K562 (cell line): ENCODE measurements around the gene DSCAM. TPM values are rescaled to one million over a fixed set of nuclear protein-coding genes. Genes with fewer than 3 reads are reported as not detected.
"Not testable (repeated sequence)": the region's sequence is repeated elsewhere in the genome, so short reads cannot be mapped to it uniquely, and the experiment has no call there.

Experiments used
- ATAC-seq: fragments of 200-7000 bp; cut with Tn5 transposase; 3 replicates; pipeline ENCODE4 v1.9.1; 2020; ENCODE audit warnings: moderate library complexity
- BruUV-seq: library from RNA; stranded (reverse); fragments of 400-500 nt; replicated peaks from 2 replicates; lab custom pipeline; 2021; lab: Mats Ljungman, UMichigan
- CTCF ChIA-PET: fragments of 300-600 bp; formaldehyde crosslinking; extraction: SDS; loops from one replicate; lab custom pipeline; 2021; ENCODE audit warnings: low intra/inter-chr PET ratio; lab: Yijun Ruan, JAX
- POLR2A ChIA-PET: fragments of 300-600, 350-650 bp; sonication (Branson Sonifier 250); formaldehyde crosslinking; extraction: SDS; loops from one replicate; lab custom pipeline; 2021; ENCODE audit warnings: antibody characterized with exemption, inconsistent platforms; lab: Yijun Ruan, JAX
- DNase-seq, 4 experiments: peaks; one replicate each; pipeline versions ENCODE4 v3.0.0 to v3.0.0-alpha.2; 2011 to 2018; ENCODE audit warnings: low spot score in 3 of 4, mixed read lengths in 3 of 4; ENCODE audit errors: extremely low read depth in 1 of 4
- FAIRE-seq: peaks from 2 replicates; lab custom pipeline; 2011; peaks lifted over from hg19 to GRCh38; lab: Jason Lieb, UNC
- H2AFZ ChIP-seq: 2 replicates; pipeline ENCODE4 v1.6.0; 2011; ENCODE audit warnings: low read depth, low read length, control low read depth, inconsistent platforms
- H3K27ac ChIP-seq: fragments of 200-600 bp; 3 replicates; pipeline ENCODE4 v1.8.0; 2011; ENCODE audit warnings: low read depth, mild to moderate bottlenecking, control low read depth, inconsistent platforms, low read length, moderate library complexity, mixed read lengths; ENCODE audit errors: extremely low read depth
- H3K27me3 ChIP-seq, 2 experiments: fragments of 300-600 bp in 1 of 2; 2 replicates in 1 of 2; 3 replicates in 1 of 2; pipeline versions ENCODE4 v1.6.0 to v1.8.0; 2011; ENCODE audit warnings: inconsistent platforms in 2 of 2, low read length in 2 of 2, mild to moderate bottlenecking in 1 of 2, mixed read lengths in 1 of 2, moderate library complexity in 1 of 2; ENCODE audit not compliant: control insufficient read depth in 2 of 2, insufficient read depth in 2 of 2
- H3K36me3 ChIP-seq: fragments of 300-600 bp; 3 replicates; pipeline ENCODE4 v1.8.0; 2011; ENCODE audit warnings: mild to moderate bottlenecking, low read length, inconsistent platforms; ENCODE audit not compliant: control insufficient read depth, insufficient read depth
- H3K4me1 ChIP-seq, 2 experiments: fragments of 200-600 bp in 1 of 2; replicated peaks in 1 of 2; 2 replicates in 1 of 2; 3 replicates in 1 of 2; pipeline versions ENCODE4 v1.5.1 to v1.8.0; 2011; ENCODE audit warnings: inconsistent platforms in 2 of 2, low read length in 2 of 2, mild to moderate bottlenecking in 1 of 2, mixed read lengths in 1 of 2, moderate library complexity in 1 of 2; ENCODE audit not compliant: control insufficient read depth in 2 of 2, insufficient read depth in 2 of 2
- H3K4me2 ChIP-seq: 2 replicates; pipeline ENCODE4 v1.6.1; 2011; ENCODE audit warnings: low read length, control low read depth, inconsistent platforms, mixed read lengths; ENCODE audit not compliant: insufficient read depth
- H3K4me3 ChIP-seq: fragments of 200-600 bp; sonication (generic), shearing (Covaris generic); 2 replicates; pipeline ENCODE4 v1.5.1; 2016; ENCODE audit warnings: control low read depth, inconsistent platforms
- H3K79me2 ChIP-seq: fragments of 200-600 bp; 3 replicates; pipeline ENCODE4 v1.8.0; 2011; ENCODE audit warnings: low read length, inconsistent platforms; ENCODE audit not compliant: control insufficient read depth, insufficient read depth
- H3K9ac ChIP-seq, 2 experiments: 2 replicates each; pipeline versions ENCODE4 v1.6.0 to v1.6.1; 2011; ENCODE audit warnings: low read depth in 2 of 2, low read length in 2 of 2, control low read depth in 1 of 2, inconsistent platforms in 1 of 2, mild to moderate bottlenecking in 1 of 2, mixed read lengths in 1 of 2; ENCODE audit not compliant: insufficient read depth in 1 of 2
- H3K9me1 ChIP-seq: one replicate; pipeline ENCODE4 v1.6.0; 2011; ENCODE audit warnings: inconsistent platforms, mild to moderate bottlenecking, low read length, moderate library complexity; ENCODE audit not compliant: control insufficient read depth, insufficient read depth
- H3K9me3 ChIP-seq: replicated peaks from 2 replicates; pipeline ENCODE4 v1.5.1; 2011; ENCODE audit warnings: low read depth, low read length, inconsistent platforms; ENCODE audit not compliant: control insufficient read depth, insufficient read depth
- H4K20me1 ChIP-seq: replicated peaks from 2 replicates; pipeline ENCODE4 v1.6.1; 2011; ENCODE audit warnings: low read length, inconsistent platforms, mixed read lengths; ENCODE audit not compliant: control insufficient read depth, insufficient read depth
- BRF1 ChIP-seq: IDR thresholded peaks from 3 replicates; pipeline ENCODE4 v1.6.1; 2011; ENCODE audit warnings: borderline replicate concordance, mild to moderate bottlenecking; ENCODE audit not compliant: insufficient read length; ENCODE audit errors: extremely low read depth
- E2F3 ChIP-seq: fragments of 250-450 bp; sonication (Bioruptor Pico); IDR thresholded peaks from 2 replicates; pipeline ENCODE4 v1.4.0; 2020; ENCODE audit warnings: mild to moderate bottlenecking
- HDAC3 ChIP-seq: fragments of 450-650 bp; IDR thresholded peaks from 2 replicates; pipeline ENCODE4 v1.6.1; 2018; ENCODE audit warnings: borderline replicate concordance, mild to moderate bottlenecking, moderate library complexity; ENCODE audit not compliant: partially characterized antibody
- PML ChIP-seq: IDR thresholded peaks from 2 replicates; pipeline ENCODE4 v1.6.1; 2012; ENCODE audit warnings: low read length, inconsistent platforms
- SMAD1 ChIP-seq: fragments of 150-350 bp; IDR thresholded peaks from 2 replicates; pipeline ENCODE4 v1.6.1; 2014; ENCODE audit warnings: low read length, low read depth; ENCODE audit not compliant: partially characterized antibody
- YY1 ChIP-seq, 3 experiments: IDR thresholded peaks; 2 replicates each; pipeline ENCODE4 v1.6.1; 2011; ENCODE audit warnings: low read length in 2 of 3, mild to moderate bottlenecking in 2 of 3, moderate library complexity in 2 of 3, borderline replicate concordance in 1 of 3, control low read depth in 1 of 3, low read depth in 1 of 3; ENCODE audit not compliant: insufficient read depth in 3 of 3, insufficient replicate concordance in 2 of 3, control insufficient read depth in 1 of 3, insufficient read length in 1 of 3; ENCODE audit errors: extremely low read depth in 1 of 3
- WGBS: fragments of 100-300 bp; shearing (Covaris generic); methylation state at CpG from one replicate; pipeline ENCODE4 v1.1.6; 2016; ENCODE audit warnings: low coverage, mixed read lengths; ENCODE audit not compliant: insufficient coverage; ENCODE audit errors: missing lambda C conversion rate; 5-methylcytosine and 5-hydroxymethylcytosine counted together
- in situ Hi-C: fragments of 300-500 bp; cut with MboI; formaldehyde crosslinking; loops from 4 replicates; pipeline ENCODE4 v1.15.0; 2018; ENCODE audit warnings: inconsistent platforms, mixed read lengths
- intact Hi-C: fragments of 100-400 bp; cut with micrococcal nuclease; formaldehyde crosslinking; loops from 2 replicates; pipeline ENCODE4 v1.14.2; 2022
- polyA plus RNA-seq, 8 experiments: library from polyadenylated mRNA; depleted of rRNA in 4 of 8; stranded (reverse) in 5 of 8; unstranded in 3 of 8; fragments of >200 nt; fragmentation: Nextera tagmentation in 2 of 8; fragmentation: Illumina TruSeq in 1 of 8; extraction: Ambion mirVana in 2 of 8; extraction: Trizol in 1 of 8; gene quantifications; 2 replicates each; pipeline versions ENCODE4 v1.2.1 to v1.2.3, GENCODE V29; 2011 to 2014; ENCODE audit warnings: inconsistent platforms in 1 of 8, missing spikeins in 1 of 8
- total RNA-seq, 7 experiments: library from RNA; depleted of rRNA in 6 of 7; stranded (reverse); fragments of >200 nt in 6 of 7; fragmentation: Illumina TruSeq in 2 of 7; extraction: Trizol in 2 of 7; gene quantifications; 2 replicates each; pipeline versions ENCODE4 v1.2.1 to v1.2.3, GENCODE V29; 2011 to 2021; ENCODE audit warnings: low replicate concordance in 1 of 7
- TF ChIP-seq, protein P1 (sequence below): fragments of 250-450 bp; sonication (Bioruptor Pico); IDR thresholded peaks from 2 replicates; pipeline ENCODE4 v1.5.1; 2021; ENCODE audit warnings: mild to moderate bottlenecking
- TF ChIP-seq, protein P2 (sequence below): fragments of 200-800 bp; sonication (Bioruptor generic); IDR thresholded peaks from 2 replicates; pipeline ENCODE4 v1.6.1; 2017; ENCODE audit warnings: missing genetic modification characterization, missing compliant biosample characterization

DSCAM gene
- total and polyA plus RNA-seq, 9 of the 15 experiments (the other 6 are each of a cell fraction or from before 2014, with no cell fraction given): not detected

DNA sequence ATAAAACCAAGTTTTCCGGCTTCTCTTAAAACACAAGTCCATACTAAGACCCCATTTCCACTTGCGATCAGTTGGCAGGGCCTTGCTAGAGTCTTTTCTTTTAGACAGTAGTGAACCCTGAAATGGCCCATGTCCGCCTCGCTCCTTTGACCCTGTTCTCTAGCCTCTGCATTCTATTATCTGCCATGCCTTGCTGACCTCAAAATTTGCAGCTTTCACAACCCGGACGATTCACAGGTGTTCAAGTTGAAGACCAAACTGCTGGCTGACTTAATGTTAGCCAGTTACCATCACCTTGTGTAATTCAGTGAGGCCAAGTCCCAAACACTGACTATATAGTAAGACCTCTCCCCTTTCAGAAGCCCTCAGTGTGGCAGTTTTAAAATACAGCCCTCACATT, 805.5 kb downstream of the DSCAM start (continued):
- no peak for TF ChIP-seq HDAC3
- no peak for TF ChIP-seq YY1 (IDR thresholded peaks at IDR 0.05; ENCODE audit: borderline replicate concordance in 1 of 3, control insufficient read depth in 1 of 3, extremely low read depth in 1 of 3, insufficient read depth in 3 of 3, insufficient read length in 1 of 3, insufficient replicate concordance in 2 of 3, low read depth in 1 of 3, low read length in 2 of 3)
- TF ChIP-seq, protein P1, sequence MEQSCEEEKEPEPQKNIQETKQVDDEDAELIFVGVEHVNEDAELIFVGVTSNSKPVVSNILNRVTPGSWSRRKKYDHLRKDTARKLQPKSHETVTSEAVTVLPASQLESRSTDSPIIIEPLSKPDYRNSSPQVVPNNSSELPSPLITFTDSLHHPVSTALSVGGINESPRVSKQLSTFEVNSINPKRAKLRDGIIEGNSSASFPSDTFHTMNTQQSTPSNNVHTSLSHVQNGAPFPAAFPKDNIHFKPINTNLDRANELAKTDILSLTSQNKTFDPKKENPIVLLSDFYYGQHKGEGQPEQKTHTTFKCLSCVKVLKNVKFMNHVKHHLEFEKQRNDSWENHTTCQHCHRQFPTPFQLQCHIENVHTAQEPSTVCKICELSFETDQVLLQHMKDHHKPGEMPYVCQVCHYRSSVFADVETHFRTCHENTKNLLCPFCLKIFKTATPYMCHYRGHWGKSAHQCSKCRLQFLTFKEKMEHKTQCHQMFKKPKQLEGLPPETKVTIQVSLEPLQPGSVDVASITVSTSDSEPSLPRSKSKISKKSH (CRISPR knock-in tag): no peak
- TF ChIP-seq PML: no peak
- TF ChIP-seq E2F3 (CRISPR knock-in tag): no peak
- no peak for TF ChIP-seq BRF1
- no peak for TF ChIP-seq SMAD1
- TF ChIP-seq, protein P2, sequence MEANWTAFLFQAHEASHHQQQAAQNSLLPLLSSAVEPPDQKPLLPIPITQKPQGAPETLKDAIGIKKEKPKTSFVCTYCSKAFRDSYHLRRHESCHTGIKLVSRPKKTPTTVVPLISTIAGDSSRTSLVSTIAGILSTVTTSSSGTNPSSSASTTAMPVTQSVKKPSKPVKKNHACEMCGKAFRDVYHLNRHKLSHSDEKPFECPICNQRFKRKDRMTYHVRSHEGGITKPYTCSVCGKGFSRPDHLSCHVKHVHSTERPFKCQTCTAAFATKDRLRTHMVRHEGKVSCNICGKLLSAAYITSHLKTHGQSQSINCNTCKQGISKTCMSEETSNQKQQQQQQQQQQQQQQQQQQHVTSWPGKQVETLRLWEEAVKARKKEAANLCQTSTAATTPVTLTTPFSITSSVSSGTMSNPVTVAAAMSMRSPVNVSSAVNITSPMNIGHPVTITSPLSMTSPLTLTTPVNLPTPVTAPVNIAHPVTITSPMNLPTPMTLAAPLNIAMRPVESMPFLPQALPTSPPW (CRISPR knock-in tag): no peak

DNA sequence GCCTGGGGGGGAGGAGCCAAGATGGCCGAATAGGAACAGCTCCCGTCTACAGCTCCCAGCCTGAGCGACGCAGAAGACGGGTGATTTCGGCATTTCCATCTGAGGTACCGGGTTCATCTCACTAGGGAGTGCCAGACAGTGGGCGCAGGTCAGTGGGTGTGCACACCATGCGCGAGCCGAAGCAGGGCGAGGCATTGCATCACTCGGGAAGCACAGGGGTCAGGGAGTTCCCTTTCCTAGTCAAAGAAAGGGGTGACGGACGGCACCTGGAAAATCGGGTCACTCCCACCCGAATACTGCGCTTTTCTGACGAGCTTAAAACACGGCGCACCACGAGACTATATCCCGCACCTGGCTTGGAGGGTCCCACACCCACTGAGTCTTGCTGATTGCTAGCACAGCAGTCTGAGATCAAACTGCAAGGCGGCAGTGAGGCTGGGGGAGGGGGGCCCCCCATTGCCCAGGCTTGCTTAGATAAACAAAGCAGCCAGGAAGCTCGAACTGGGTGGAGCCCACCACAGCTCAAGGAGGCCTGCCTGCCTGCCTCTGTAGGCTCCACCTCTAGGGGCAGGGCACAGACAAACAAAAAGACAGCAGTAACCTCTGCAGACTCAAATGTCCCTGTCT, 813.7 kb downstream of the DSCAM start:
- H3K36me3 ChIP-seq, H2AFZ ChIP-seq, POLR2A ChIA-PET, H3K4me3 ChIP-seq, H3K79me2 ChIP-seq, H3K9ac ChIP-seq, CTCF ChIA-PET, H3K9me3 ChIP-seq, H3K9me1 ChIP-seq, DNase-seq, H4K20me1 ChIP-seq, in situ Hi-C loops, BruUV-seq, H3K27ac ChIP-seq, intact Hi-C loops, H3K27me3 ChIP-seq, H3K4me2 ChIP-seq, ATAC-seq, H3K4me1 ChIP-seq, FAIRE-seq: not testable (repeated sequence)
- 0% methylated on average over 20 of the region's 25 CpGs for WGBS
